ENCODE data around the gene POLR3A. TPM values are rescaled to one million over a fixed set of nuclear protein-coding genes. Genes with fewer than 3 reads are reported as not detected.
"Not testable (repeated sequence)": the region's sequence is repeated elsewhere in the genome, so short reads cannot be mapped to it uniquely, and the experiment has no call there.

The POLR3A gene
- total RNA-seq (2014; rRNA removed; shearing (Covaris generic)), result 7.2 and 11.8 TPM in 2 replicates

DNA sequence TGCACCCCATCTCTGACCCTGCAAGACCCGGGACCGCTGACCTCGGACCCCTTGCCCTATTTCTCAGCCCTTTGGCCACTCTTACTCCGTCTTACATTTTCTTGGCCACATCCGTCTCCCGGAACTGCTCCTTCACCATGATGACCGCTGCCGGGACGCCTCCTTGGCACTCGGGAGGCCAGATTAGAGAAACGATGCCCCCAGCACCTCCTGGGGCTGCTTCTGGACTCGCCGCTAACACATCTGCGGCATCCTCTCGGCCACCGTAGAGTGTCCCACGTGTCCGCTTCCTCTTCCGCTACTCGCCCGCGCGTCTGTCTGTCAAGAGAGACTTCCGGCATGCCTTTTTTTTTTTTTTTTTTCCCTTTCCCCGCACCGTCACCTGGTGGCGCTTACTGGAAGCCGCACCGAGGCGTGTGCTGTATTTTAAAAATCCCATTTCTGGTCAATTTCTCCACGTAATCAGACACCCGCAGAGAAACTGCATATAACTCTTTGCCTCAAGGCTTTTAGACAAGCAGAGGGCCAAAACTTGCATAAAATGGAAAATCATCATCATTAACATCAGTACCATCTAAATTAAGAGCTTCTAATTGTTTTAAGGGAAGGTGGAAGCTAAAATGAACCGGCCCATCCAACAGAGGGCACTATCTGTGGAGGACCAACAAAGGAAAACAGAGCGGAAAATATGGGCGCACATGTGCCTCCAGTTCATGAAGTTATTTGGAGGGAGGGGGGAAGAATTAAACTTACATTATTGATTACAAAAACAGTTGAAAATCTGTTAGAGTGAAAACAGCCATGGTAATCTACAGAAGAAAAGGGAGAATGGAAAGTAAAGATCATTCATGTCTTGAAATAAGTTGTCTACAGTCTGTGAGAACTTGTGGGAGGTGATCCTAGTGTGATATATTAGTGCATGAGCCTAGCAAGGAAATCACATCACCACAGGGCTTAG lies at the start of gene POLR3A:
TSS of gene POLR3A (minus strand) at position 247 of the 958 bp plus-strand sequence. CDS start at position 139, 108 bp downstream.
- DNase-seq (ENCODE audit: low read depth), result peak; percentile 95

DNA sequence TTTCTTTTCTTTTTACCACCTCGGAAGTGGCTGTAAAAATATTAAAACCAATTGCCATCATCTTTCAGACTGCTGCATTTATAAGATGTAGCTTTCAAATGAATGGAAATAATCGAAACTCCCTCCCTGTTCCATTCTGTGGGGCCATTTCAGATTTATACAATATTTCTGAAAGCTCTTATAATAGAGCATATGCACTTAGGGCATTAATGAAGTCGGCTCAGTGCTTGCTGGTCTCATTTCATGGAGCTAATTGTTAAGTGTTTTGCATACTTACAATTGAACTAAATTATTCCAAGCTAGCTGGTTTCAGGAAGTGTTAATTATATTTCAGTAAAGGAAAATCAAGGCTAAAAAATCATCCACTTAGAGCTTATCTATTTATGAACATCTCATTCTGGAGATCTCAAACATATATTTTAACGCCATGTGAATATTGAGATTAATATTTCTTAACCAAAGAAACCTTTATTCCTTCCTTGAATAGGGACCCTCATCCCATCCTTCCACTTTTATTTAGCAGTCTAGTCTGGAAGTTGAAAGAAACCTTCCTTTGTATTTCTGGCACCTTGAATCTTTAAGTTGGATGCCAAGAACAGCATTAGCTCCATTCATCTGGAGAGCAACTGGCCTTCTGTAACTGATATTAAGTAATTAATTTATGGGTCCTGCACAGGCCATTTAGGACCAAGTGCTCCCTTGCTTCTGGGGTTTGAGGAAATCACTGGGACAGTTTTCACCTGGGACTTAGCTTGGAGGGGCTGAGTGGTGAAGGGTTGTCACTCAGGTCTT lies 49.4 kb upstream of the POLR3A start:
- DNase-seq (ENCODE audit: low read depth), result no peak

DNA sequence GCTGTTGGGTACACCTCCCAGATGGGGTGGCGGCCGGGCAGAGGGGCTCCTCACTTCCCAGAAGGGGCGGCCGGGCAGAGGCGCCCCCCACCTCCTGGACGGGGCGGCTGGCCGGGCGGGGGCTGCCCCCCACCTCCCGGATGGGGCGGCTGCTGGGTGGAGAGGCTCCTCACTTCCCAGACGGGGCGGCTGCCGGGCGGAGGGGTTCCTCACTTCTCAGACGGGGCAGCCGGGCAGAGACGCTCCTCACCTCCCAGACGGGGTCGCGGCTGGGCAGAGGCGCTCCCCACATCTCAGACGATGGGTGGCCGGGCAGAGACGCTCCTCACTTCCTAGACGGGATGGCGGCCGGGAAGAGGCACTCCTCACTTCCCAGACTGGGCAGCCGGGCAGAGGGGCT lies 46.5 kb upstream of the POLR3A start:
- DNase-seq (ENCODE audit: low read depth), result not testable (repeated sequence)

DNA sequence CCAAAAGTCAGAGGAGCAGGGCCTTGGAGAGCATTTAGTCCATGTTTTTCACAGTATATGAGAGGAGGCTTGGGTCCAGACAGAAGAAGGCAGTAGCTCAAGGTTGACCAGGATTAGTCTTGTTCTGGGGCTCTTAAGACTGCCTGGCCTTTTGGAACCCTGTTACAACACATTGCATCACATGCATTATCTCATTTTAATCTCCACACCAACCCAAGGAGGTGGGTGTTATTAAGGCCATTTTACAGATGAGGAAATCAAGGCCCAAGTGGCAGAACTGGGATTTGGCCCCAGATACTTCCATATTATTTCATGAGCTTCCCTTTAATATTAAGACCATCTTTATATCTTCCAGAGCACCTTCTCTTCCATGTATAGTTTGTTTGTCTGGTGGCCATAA lies 43.2 kb upstream of the POLR3A start:
- no peak for DNase-seq (ENCODE audit: low read depth)

DNA sequence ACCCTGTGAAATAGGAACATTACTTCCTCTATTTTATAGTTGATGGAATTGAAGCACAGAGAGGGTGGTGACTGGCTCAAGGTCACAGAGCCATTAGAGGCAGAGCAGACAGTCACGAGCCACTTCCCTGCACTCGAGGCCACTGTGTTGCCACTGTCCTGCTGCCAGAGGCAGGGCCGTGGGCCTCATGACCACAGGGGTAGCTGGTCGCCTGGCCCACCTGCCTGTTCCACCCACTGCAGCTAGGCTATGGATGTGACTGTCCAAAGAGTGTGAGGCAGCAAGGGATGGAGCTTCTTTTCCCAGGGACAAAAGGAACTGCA lies 42.5 kb upstream of the POLR3A start:
- DNase-seq (ENCODE audit: low read depth), result no peak

DNA sequence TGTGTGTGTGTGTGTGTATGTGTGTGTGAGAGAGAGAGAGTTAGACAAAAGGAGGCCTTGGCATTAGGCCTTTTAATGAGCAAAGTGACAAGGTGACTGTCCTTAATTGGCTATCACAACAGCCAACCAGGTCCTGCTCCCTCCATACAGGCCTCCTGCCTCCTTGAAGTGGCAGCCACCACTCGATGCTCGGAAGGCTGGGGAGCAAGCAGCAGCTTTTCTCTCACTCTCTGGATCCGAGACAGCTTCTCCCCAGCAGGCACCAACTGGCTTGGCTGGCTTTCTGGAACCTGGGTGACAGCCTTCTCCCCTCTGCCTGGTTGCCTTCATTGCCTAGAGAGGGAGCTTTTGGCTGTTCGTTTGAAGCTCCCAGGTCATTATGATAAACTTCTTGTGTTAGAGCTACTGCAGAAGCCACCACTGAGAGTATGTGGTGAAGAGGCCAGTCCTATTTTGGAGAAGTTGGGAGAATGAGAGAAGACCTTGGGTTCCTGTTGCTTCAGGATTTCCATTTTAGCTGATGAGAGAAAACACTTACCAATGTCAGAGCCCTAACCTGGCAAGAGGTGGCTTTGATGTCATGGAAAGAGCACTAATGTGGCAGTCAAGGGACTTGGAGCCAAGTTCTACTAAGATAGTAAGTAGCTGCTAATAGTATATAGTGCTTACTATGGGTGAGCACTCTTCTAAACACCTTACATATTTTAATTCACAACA lies 42.0 kb upstream of the POLR3A start:
- no peak for DNase-seq (ENCODE audit: low read depth)

DNA sequence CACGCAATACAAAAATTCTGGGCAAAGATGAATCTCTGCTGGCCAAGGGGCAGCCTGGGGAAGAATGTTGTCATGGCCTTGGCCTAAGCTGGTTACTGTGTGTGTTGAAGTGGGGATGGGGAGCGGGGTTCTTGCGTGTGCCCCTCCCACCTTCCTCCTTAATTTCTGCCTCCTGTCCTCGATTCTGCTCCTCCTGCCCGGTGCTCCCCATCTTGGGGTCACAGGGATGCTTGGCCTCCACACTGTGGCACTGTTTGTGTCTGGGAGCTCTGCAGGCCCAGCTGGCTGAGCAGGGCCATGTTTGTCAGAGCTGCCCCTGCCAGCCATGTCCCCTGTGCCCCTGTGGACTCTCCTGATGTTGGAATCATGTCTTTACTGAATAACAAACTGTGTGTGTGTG lies 41.4 kb upstream of the POLR3A start:
- DNase-seq (ENCODE audit: low read depth), result no peak

DNA sequence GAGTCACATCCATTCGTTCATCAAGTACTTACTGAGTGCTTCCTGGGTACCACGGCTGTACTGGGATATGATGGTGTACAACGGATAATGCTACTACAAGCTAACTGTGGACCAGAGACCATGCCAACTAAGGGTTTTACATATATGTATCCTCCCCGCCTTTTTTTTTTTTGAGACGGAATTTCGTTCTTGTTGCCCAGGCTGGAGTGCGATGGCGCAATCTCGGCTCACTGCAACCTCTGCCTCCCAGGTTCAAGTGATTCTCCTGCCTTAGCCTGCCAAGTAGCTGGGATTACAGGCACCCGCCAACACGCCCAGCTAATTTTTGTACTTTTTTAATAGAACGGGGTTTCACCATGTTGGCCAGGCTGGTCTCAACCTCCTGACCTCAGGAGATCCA lies 40.7 kb upstream of the POLR3A start:
- DNase-seq (ENCODE audit: low read depth), result not testable (repeated sequence)

DNA sequence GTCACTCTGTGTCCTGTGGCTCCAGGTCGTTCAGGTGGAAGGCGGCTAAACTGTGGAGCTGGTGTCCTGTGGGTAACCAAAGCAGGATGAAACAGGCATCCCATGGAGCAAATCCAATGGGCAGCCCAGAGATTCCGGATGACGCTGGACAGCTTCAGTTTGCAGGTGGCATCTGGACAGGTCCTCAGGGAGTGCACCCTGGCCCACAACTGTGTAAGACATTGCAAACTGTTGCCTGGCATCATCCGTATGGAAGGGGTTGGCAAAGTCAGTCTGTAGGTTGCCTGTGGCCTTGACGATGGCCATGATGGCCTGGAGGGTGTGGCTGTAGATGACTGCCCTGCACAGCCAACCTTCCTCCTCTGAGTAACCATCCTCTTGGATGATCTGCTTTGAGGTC lies 39.8 kb upstream of the POLR3A start:
- DNase-seq (ENCODE audit: low read depth), result no peak

DNA sequence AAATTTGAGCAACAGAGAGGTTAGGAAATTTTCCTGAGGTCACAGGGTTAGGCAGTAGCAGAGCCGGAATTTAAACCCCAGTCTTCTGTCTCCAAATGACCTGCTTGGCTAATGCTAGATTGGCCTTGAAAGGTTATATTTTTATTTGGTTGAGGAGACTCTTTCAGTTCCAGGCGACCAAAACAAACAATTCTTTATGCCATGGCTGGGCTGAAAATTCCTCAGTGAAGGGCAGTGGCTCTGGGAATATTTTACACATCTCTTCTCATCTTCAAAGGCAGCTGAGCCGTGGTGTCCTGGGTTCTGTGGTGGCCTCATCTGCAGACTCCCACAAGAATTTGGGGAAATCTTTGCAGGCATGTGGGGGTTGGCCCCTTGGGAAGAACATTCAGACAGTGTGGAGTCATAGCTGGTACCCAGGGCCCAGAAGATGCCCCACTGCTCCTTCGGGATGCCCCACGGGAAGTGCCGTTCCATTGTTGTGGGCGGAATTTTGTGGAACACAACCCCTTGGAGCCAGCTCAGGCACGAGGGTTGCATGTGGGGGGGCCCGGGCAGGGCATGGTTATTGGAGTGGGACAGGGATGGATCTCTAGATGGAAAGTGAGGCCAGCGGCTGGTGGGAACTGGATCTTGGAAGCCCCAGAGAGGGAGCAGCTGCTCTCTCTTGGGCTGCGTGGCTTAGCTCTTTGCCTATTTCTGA lies 37.6 kb upstream of the POLR3A start:
- no peak for DNase-seq (ENCODE audit: low read depth)

DNA sequence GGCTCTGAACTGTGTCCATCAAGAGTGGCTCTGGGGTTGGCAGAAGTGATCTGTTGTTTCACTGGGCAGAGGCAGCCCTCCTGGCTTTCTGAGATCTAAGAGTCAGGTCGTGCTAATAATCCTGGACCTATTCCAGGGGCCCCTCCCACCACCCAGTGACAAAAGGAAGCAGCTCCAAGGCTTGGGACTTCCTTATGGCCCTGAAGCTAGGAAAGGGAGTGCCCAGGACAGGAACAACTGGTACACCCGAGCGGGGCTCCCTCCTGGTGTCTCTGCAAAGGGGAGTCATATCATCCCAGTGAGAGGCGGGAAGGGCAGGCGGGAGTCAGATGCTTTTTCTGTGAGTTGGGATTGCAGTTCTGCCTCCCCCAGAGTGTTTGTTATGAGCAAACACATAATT lies 36.7 kb upstream of the POLR3A start:
- no peak for DNase-seq (ENCODE audit: low read depth)

DNA sequence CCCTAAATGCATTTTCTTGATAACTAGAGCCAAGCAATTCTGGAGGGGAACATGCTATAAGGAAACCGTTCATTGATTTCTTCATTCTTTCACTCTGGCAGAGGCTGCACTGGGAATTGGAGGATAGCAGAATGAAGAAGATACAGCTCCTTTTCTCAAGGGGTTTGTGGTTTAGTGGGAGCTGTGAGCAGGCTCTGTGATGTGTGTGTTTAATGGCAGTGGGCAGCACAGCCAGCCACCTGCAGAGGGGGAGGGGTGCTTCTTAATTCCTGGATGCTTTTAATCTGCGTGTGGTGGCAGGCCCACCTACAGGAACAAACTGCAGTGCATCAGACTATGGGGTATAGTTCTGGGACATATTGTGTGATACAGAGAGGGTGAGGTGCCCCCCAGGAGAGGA lies 36.3 kb upstream of the POLR3A start:
- no peak for DNase-seq (ENCODE audit: low read depth)

DNA sequence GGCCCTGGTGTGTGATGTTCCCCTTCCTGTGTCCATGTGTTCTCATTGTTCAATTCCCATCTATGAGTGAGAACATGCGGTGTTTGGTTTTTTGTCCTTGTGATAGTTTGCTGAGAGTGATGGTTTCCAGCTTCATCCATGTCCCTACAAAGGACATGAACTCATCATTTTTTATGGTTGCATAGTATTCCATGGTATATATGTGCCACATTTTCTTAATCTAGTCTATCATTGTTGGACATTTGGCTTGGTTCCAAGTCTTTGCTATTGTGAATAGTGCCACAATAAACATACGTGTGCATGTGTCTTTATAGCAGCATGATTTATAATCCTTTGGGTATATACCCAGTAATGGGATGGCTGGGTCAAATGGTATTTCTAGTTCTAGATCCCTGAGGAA lies 35.6 kb upstream of the POLR3A start:
- DNase-seq (ENCODE audit: low read depth), result not testable (repeated sequence)

DNA sequence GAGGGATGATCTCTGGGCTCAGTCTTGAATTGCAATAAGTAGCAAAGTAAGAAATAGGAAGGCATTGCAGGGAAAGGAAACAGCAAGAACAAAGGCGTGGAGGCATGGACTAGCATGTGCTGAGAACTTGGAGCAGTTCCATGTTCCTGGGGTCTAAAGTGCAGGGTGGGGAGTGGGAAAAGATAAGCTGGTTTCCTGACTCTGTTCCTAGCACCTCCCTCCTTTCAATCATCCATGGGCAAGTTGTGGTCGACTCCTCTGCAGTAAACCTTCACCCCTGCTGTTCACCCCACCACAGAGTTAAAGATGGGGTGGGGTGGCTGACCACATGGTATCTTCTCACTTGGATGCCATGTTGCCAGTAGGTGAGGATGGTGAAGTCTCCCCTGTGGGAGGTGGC lies 33.9 kb upstream of the POLR3A start:
- DNase-seq (ENCODE audit: low read depth), result no peak

DNA sequence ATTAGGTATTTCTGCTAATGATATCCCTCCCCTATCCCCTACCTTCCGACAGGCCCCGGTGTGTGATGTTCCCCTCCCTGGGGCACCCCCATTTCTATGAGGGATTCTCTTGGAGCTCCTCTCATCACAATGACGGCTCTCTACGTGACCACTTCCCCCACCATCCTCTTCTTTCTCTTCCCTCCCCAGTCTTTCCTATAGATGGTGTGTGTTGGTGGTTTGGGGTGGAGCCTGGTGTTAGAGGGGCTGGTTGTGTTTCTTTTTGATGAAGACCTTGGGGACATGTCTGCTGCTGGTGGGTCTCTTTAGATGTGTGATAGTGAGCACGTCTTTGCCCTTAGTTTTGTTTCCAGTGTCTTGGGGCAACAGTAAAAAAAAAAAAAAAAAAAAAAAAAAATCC lies 33.0 kb upstream of the POLR3A start:
- no peak for DNase-seq (ENCODE audit: low read depth)

DNA sequence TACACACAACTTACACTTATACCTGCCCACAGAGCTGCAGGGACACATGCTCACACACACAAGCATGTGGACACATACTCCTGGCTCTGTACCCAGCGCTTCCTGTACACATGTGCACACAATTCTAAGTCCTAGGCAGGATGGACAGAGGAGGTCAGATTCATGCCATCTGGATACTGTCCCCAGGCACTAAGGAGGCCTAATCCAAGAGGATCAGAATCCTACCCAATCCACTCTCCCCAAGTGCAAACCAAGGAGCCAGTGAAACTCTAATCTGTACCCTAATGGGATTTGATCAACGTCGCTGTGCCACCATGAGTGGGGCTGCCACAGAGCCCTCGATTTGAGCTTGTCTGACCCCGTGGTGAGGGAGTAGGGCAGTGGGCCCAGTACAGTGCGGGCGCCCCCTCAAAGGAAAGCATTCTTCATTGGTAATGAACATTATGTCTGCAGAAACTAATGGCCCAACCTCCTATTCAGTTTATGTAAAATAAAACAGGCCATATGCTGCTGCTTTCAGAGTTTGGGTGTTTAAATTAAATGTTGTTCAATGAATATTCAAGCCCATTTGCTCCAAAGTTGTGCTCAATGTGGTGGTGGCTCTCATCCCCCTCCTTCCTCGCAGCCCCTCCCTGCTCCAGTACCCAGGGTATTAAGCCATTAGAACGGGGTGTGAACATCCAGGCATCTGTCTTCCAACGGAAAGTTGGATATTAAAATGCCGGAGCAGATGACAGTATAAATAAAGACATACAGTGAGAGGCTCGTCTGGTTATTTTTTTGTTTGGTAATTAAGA lies 30.8 kb upstream of the POLR3A start:
- DNase-seq (ENCODE audit: low read depth), result no peak

DNA sequence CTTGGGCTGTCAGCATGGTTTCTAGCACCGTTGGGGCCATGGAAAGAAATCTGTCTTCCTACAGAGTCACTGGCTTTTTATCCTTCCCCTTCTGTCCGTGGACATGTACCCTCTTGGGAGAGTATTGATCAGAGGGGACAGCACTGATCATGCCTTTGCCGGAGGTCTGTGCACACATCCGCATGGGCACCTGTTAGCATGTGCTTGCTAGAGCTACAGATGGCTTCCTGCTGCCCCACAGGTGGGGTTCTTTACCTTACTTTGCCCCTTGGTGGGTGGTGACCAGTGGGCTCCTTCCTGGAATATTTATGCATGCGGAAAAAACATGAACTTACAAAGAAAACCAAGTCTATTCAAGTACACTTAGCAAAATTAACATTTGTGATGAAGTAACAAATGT lies 29.2 kb upstream of the POLR3A start:
- DNase-seq (ENCODE audit: low read depth), result no peak

DNA sequence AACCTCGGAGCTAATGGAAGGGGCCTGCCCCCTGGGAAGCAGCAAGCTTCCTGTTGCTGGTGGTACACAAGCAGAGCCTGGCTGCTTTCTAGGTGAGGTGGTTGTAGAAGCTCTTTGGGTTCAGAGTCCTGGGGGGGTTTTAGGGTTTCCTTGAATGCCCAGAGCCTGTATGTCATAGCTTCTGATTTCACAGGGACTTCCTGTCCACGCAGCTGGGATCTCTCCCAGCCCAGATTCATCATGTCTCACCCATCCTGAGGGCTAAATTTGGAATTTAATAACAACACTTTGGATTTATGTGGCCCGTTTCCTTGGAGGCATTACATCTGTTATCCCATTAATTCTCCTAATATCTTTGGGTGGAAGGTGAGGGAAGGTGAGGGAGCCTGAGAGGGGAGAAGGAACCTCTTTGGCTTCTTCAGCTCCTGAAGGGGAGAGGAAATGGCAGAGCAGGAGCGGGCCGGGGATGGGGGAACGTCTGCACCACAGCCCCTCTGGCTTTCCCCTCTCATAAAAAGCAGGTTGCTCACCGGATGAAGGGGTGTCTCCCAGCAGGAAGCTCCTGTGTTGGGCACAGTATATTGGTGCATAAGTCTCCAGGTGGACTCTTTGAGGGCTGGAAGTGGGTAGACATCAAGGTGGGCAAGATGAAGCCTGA lies 24.0 kb upstream of the POLR3A start:
- DNase-seq (ENCODE audit: low read depth), result peak; percentile 87

DNA sequence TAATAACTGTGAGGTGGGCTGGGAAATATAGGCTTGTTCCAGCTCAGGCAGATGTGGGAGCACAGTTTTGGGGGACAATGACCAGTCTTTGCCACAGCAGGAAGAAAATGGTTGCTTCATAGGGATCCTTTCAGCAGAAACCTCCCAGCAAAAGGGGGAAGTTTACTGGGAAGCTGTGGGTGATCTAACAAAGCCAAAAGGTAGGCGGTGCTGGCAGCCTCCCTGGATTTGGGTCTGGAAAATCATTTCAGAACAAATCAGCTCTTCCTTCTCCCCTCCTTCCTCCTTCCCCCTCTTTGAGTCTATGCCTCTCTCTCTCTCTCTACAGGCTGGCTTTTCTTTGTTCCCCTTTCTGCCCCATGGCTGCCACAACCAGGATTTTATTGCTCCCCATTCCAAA lies 20.5 kb upstream of the POLR3A start:
- no peak for DNase-seq (ENCODE audit: low read depth)

DNA sequence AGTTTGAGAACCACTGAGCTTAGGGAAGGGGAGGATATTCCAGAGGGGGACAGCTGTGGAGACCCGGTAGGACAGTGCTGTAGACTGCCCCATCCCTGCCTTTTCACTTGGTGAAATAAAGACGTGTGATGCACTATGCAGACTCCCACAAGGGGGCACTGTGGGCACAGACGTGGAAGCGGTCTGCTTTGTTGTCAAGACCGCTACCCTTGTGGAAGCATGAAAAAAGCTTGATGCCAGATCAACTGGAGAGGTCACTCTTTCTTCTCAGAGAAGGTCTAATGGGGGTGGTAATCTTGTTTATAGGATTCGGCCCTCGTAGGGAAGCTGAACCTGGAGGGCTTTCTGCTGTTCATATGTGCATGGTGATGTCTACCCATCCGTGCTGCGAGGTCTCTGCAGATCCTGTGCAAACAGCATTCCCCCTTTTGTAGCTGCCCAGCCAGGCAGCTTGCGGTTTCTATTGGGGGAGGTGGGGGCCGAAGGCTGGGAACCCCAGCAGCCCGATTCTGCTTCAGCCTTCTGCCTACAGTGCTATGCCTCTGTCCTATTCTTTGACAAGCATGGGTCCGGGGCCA lies 18.1 kb upstream of the POLR3A start:
- peak; percentile 72 for DNase-seq (ENCODE audit: low read depth)
